ENCODE results near the gene ADM2. TPM values are rescaled to one million over a fixed set of nuclear protein-coding genes. Genes with fewer than 3 reads are reported as not detected.
A peak's percentile ranks its signal among the peaks of the same experiment; 100 is the strongest.

ADM2 gene
- total RNA-seq, 1 experiment from 2014 or later: 11.9 TPM

- WGBS (ENCODE audit: extremely low coverage, insufficient read length, low lambda C conversion rate): no CpG with 5 or more reads among the region's 62 CpGs
- peaks cover 0 to 7% (median 0%) of the 10 kb centered on the region in 3 experiments; a peak in 4 of 7 replicates for H3K36me3 Mint-ChIP-seq (ENCODE audit: insufficient read depth in 1 of 3, low read depth in 3 of 3)
Observed at GRCh38 chr22:50473855-50474671, 7.3 kb upstream of the ADM2 start.

More at GRCh38 chr22:50473855-50474671, 7.3 kb upstream of the ADM2 start:
- H4K5ac ChIP-seq (ENCODE audit: insufficient read length, low read depth, low read length): no peak overlapping the region
- no peak for TF ChIP-seq CTCF (conservative IDR thresholded peaks at IDR 0.05)
- H3K27me3 ChIP-seq (ENCODE audit: insufficient read depth, low read length): no peaks in the 10 kb centered on the region
- H3T11ph ChIP-seq (ENCODE audit: low read length): no peak overlapping the region
- no peak overlapping the region for H2BK20ac ChIP-seq (ENCODE audit: low read depth, low read length, poor library complexity, severe bottlenecking)
- H3K4me2 ChIP-seq (ENCODE audit: insufficient read depth, insufficient read length, low read length): peak overlapping the region; percentile 68
- H2BK12ac ChIP-seq (ENCODE audit: insufficient read length, low read depth, low read length): no peak overlapping the region
- H3K23me2 ChIP-seq (ENCODE audit: insufficient read length, low read depth, low read length, poor library complexity, severe bottlenecking): peaks cover 11% of the 10 kb centered on the region
- no peaks in the 10 kb centered on the region for H3K9me3 Mint-ChIP-seq
- peaks cover 16% of the 10 kb centered on the region for H3K79me1 ChIP-seq (ENCODE audit: insufficient read depth, low read depth, low read length, poor library complexity, severe bottlenecking)
- peak overlapping the region; percentile 42 for H3K9ac ChIP-seq (ENCODE audit: extremely low read depth, insufficient read length, low read length)
- no peak overlapping the region for H2AK5ac ChIP-seq (ENCODE audit: insufficient read length, low read length)
- no peak overlapping the region for H3K56ac ChIP-seq (ENCODE audit: insufficient read length, low read depth, low read length)
- H3K18ac ChIP-seq (ENCODE audit: insufficient read length, low read depth, low read length): no peak overlapping the region
- peaks cover 17% of the 10 kb centered on the region for H3K27me3 Mint-ChIP-seq (ENCODE audit: low read depth)
- no peak overlapping the region for H4K91ac ChIP-seq (ENCODE audit: insufficient read length, low read depth, low read length)
- no peak overlapping the region for H4K8ac ChIP-seq (replicated peaks; ENCODE audit: insufficient read length, low read depth, low read length)
- H3K23ac ChIP-seq (ENCODE audit: insufficient read length, low read depth, low read length): no peak overlapping the region
- H2BK120ac ChIP-seq (ENCODE audit: low read depth, low read length, poor library complexity, severe bottlenecking): no peak overlapping the region
- H3K9me3 ChIP-seq (ENCODE audit: control insufficient read depth, low read depth, low read length): no peaks in the 10 kb centered on the region
- H4K20me1 ChIP-seq (ENCODE audit: control insufficient read depth, insufficient read depth, insufficient read length): peaks cover 4% of the 10 kb centered on the region
- H2BK5ac ChIP-seq (ENCODE audit: insufficient read length, low read length): no peak overlapping the region
- DNase-seq: no peak
- H3K4me1 Mint-ChIP-seq: peaks cover 38 to 39% of the 10 kb centered on the region in 2 experiments
- H3K4me1 ChIP-seq (ENCODE audit: insufficient read depth, low read length): no peaks in the 10 kb centered on the region; the same call in 1 of the 2 replicates
- H3K27ac ChIP-seq (ENCODE audit: insufficient read length, low read depth, low read length): no peak overlapping the region
- H3K79me2 ChIP-seq (ENCODE audit: insufficient read depth, low read length): peaks cover 16% of the 10 kb centered on the region; the same call in 1 of the 2 replicates
- no peak overlapping the region for H2AFZ ChIP-seq (ENCODE audit: low read length)
- H3K14ac ChIP-seq (ENCODE audit: insufficient read depth, low read length): no peak overlapping the region; the same call in 1 of the 2 replicates
- H3K4me3 Mint-ChIP-seq: peak overlapping the region; percentile 81 to 91
- H2BK15ac ChIP-seq (ENCODE audit: low read depth, low read length): no peak overlapping the region
- H3K27ac Mint-ChIP-seq: 0 out of 7 replicates have a peak overlapping the region, but pooled peaks of 1 of the 3 experiments have one; percentile 61
- H3K4ac ChIP-seq (ENCODE audit: low read depth, low read length): no peak overlapping the region
